Keratinocyte (primary cell): ENCODE results near the gene ACADSB. TPM values are rescaled to one million over a fixed set of nuclear protein-coding genes. Genes with fewer than 3 reads are reported as not detected.

Experiments
- DNase-seq: peaks from one replicate; pipeline ENCODE4 v3.0.0-alpha.2; 2011; ENCODE audit warnings: low read depth, missing footprints, low spot score
- FAIRE-seq: peaks from 2 replicates; lab custom pipeline; 2011; peaks lifted over from hg19 to GRCh38; lab: Jason Lieb, UNC
- H2AFZ ChIP-seq: 2 replicates; pipeline ENCODE4 v1.6.0; 2012; ENCODE audit warnings: low read length, control low read depth, inconsistent platforms; ENCODE audit not compliant: control insufficient read depth
- H3K27ac ChIP-seq: 2 replicates; pipeline ENCODE4 v1.5.1; 2011; ENCODE audit warnings: low read length; ENCODE audit not compliant: control insufficient read depth, insufficient read depth
- H3K27me3 ChIP-seq: 3 replicates; pipeline ENCODE4 v1.6.0; 2011; ENCODE audit warnings: low read length; ENCODE audit not compliant: control insufficient read depth, insufficient read depth; ENCODE audit errors: extremely low read depth
- H3K36me3 ChIP-seq, 2 experiments: 2 replicates in 1 of 2; 3 replicates in 1 of 2; pipeline ENCODE4 v1.5.1; 2011; ENCODE audit warnings: low read length in 2 of 2, mild to moderate bottlenecking in 1 of 2; ENCODE audit not compliant: control insufficient read depth in 2 of 2, insufficient read depth in 2 of 2; ENCODE audit errors: extremely low read depth in 1 of 2
- H3K4me1 ChIP-seq: 3 replicates; pipeline ENCODE4 v1.5.1; 2011; ENCODE audit warnings: low read length; ENCODE audit not compliant: control insufficient read depth, insufficient read depth; ENCODE audit errors: extremely low read depth
- H3K4me2 ChIP-seq: 3 replicates; pipeline ENCODE4 v1.6.0; 2011; ENCODE audit warnings: low read depth, low read length; ENCODE audit not compliant: control insufficient read depth, insufficient read depth; ENCODE audit errors: extremely low read depth
- H3K4me3 ChIP-seq, 3 experiments: fragments of 200-600 bp in 1 of 3; sonication (generic) in 1 of 3; 2 replicates in 2 of 3; 3 replicates in 1 of 3; pipeline ENCODE4 v1.5.1; 2011 to 2016; ENCODE audit warnings: low read length in 3 of 3, mild to moderate bottlenecking in 3 of 3, control low read depth in 2 of 3, inconsistent platforms in 1 of 3, low read depth in 1 of 3, mixed read lengths in 1 of 3, mixed run types in 1 of 3, moderate library complexity in 1 of 3; ENCODE audit not compliant: control insufficient read depth in 2 of 3, insufficient read depth in 2 of 3; ENCODE audit errors: extremely low read depth in 1 of 3
- H3K79me2 ChIP-seq: 2 replicates; pipeline ENCODE4 v1.6.0; 2012; ENCODE audit warnings: low read length; ENCODE audit not compliant: control insufficient read depth, insufficient read depth
- H3K9ac ChIP-seq: 3 replicates; pipeline ENCODE4 v1.6.0; 2011; ENCODE audit warnings: low read length; ENCODE audit not compliant: control insufficient read depth, insufficient read depth; ENCODE audit errors: extremely low read depth
- H3K9me1 ChIP-seq: 3 replicates; pipeline ENCODE4 v1.6.0; 2011; ENCODE audit warnings: low read length; ENCODE audit not compliant: control insufficient read depth, insufficient read depth; ENCODE audit errors: extremely low read depth
- H3K9me3 ChIP-seq: 2 replicates; pipeline ENCODE4 v1.5.1; 2012; ENCODE audit warnings: low read depth, low read length; ENCODE audit not compliant: control insufficient read depth
- H4K20me1 ChIP-seq: 3 replicates; pipeline ENCODE4 v1.6.0; 2011; ENCODE audit warnings: low read length; ENCODE audit not compliant: control insufficient read depth, insufficient read depth; ENCODE audit errors: extremely low read depth
- EZH2 ChIP-seq: IDR thresholded peaks from one replicate; pipeline ENCODE4 v1.6.1; 2012; ENCODE audit warnings: inconsistent platforms, mild to moderate bottlenecking, low read length, moderate library complexity
- dilution Hi-C: fragments of 300-500 bp; cut with MboI; formaldehyde crosslinking; loops from one replicate; pipeline ENCODE4 v1.7.0; 2020; ENCODE audit warnings: low sequenced_read_pairs; ENCODE audit not compliant: extremely low pct_ligation_motif_present
- polyA plus RNA-seq, 5 experiments: library from polyadenylated mRNA; depleted of rRNA in 3 of 5; stranded (reverse) in 3 of 5; stranded (forward) in 1 of 5; unstranded in 1 of 5; fragments of >200 nt; gene quantifications; 1 replicate in 1 of 5; 2 replicates in 3 of 5; 3 replicates in 1 of 5; pipeline versions ENCODE4 v1.2.1 to v1.2.3, GENCODE V29; 2011 to 2012; ENCODE audit warnings: missing spikeins in 2 of 5, low read depth in 1 of 5, low replicate concordance in 1 of 5
- TF ChIP-seq, protein P1 (sequence below), 3 experiments: IDR thresholded peaks in 1 of 3; conservative IDR thresholded peaks in 1 of 3; optimal IDR thresholded peaks in 1 of 3; 2 replicates in 2 of 3; 3 replicates in 1 of 3; pipeline versions ENCODE3 to v1.5.1; 2011; ENCODE audit warnings: low read length in 3 of 3, mild to moderate bottlenecking in 3 of 3, moderate library complexity in 2 of 3, control low read depth in 1 of 3, inconsistent platforms in 1 of 3; ENCODE audit not compliant: insufficient read depth in 2 of 3; ENCODE audit errors: extremely low read depth in 1 of 3

Gene ACADSB
- polyA plus RNA-seq, 1 donor (not counting 4 experiments of a cell fraction or from before 2014, with no cell fraction given) = 10.1 TPM

DNA sequence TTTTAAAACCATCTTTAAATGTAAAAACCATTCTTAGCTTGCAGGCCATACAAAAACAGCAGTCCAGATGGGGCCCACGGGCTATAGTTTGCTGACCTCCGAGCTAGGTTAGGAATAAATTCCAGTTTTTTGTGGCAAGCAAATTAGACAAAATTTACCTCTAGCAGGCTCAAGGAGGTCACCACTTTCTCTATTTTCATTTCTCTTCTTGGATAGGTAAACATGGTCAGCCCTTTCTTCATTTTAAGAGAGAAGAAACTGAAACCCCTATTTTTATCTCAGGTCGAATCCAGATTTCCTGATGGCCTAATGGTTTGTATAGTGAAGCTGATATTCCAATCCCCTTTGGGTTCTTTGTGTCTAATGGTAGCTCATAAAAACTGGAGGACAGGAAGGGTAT is 10.9 kb upstream of the ACADSB start:
- no peaks in the 10 kb centered on the region for H3K27me3 ChIP-seq
- no peak for FAIRE-seq
- no peaks in the 10 kb centered on the region for H3K9me1 ChIP-seq
- H3K27ac ChIP-seq = no peak overlapping the region
- no peaks in the 10 kb centered on the region for H3K4me1 ChIP-seq
- TF ChIP-seq, protein P1, sequence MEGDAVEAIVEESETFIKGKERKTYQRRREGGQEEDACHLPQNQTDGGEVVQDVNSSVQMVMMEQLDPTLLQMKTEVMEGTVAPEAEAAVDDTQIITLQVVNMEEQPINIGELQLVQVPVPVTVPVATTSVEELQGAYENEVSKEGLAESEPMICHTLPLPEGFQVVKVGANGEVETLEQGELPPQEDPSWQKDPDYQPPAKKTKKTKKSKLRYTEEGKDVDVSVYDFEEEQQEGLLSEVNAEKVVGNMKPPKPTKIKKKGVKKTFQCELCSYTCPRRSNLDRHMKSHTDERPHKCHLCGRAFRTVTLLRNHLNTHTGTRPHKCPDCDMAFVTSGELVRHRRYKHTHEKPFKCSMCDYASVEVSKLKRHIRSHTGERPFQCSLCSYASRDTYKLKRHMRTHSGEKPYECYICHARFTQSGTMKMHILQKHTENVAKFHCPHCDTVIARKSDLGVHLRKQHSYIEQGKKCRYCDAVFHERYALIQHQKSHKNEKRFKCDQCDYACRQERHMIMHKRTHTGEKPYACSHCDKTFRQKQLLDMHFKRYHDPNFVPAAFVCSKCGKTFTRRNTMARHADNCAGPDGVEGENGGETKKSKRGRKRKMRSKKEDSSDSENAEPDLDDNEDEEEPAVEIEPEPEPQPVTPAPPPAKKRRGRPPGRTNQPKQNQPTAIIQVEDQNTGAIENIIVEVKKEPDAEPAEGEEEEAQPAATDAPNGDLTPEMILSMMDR (optimal IDR thresholded peaks at IDR 0.05 in 1 of 3, IDR thresholded peaks at IDR 0.05 in 1 of 3, conservative IDR thresholded peaks at IDR 0.05 in 1 of 3; ENCODE audit: extremely low read depth in 1 of 3, insufficient read depth in 2 of 3, low read length in 3 of 3) = no peak
- TF ChIP-seq EZH2 = no peak
- no peak overlapping the region for H3K9ac ChIP-seq
- H3K9me3 ChIP-seq = no peaks in the 10 kb centered on the region
- dilution Hi-C loops = no loop called here
- DNase-seq = no peak
- no peak overlapping the region for H2AFZ ChIP-seq
- H3K79me2 ChIP-seq = peaks cover 9% of the 10 kb centered on the region
- H3K4me3 ChIP-seq = no peak overlapping the region
- H3K36me3 ChIP-seq = peaks cover 8 to 14% of the 10 kb centered on the region in 2 experiments
- no peak overlapping the region for H3K4me2 ChIP-seq
- H4K20me1 ChIP-seq = no peaks in the 10 kb centered on the region

DNA sequence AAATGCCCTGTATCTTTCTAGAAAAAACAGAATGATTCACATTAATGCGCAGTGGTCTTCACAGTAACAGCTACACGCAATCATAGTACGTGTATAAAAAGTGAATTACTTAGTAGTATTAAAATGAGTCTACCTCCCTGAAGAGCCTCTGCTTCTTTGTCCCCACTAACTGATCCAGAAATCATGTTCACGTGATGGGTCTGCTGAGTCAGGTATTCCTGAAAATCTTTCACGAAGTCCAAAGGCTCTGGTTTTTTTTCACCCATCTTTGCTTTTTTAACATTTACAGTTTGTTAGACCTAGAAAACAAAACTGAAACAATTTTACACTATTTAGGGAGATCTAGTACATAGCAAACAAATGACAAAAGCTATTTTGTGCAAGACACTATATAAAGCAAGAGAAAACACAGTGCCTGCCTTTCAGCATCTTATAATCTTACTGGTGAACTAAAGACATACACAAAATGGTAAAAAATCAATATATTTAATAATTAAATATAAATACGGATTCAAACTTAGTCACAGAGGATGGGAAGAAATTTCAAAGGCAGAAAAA is 10.4 kb upstream of the ACADSB start:
- Histone ChIP-seq H3K9me1 (no peaks in the 10 kb centered on the region), H3K27ac (no peak overlapping the region), H3K36me3 (peaks cover 8 to 14% of the 10 kb centered on the region in 2 experiments), H3K4me3 (no peak overlapping the region), H3K79me2 (peaks cover 13% of the 10 kb centered on the region), H3K4me2 (no peak overlapping the region), H2AFZ (no peak overlapping the region), H3K9me3 (no peaks in the 10 kb centered on the region), H3K9ac (no peak overlapping the region), H3K4me1 (no peaks in the 10 kb centered on the region), H4K20me1 (no peaks in the 10 kb centered on the region), H3K27me3 (no peaks in the 10 kb centered on the region)
- TF ChIP-seq EZH2 = no peak
- TF ChIP-seq, protein P1 (optimal IDR thresholded peaks at IDR 0.05 in 1 of 3, IDR thresholded peaks at IDR 0.05 in 1 of 3, conservative IDR thresholded peaks at IDR 0.05 in 1 of 3; ENCODE audit: extremely low read depth in 1 of 3, insufficient read depth in 2 of 3, low read length in 3 of 3) = no peak
- dilution Hi-C loops = no loop called here
- no peak for DNase-seq
- FAIRE-seq = no peak
